Endometrium (tissue), 2 donors: ENCODE results near the gene SMAD5.

Source experiments
- FAIRE-seq: peaks from 2 replicates; lab custom pipeline; 2012; peaks lifted over from hg19 to GRCh38; lab: Jason Lieb, UNC
- donor health status: control.
- donor health status: control.

Gene SMAD5

GRCh38 chr5:136157514-136157913, 24.9 kb downstream of the SMAD5 start:
- FAIRE-seq: no peak

GRCh38 chr5:136159457-136159856, 26.8 kb downstream of the SMAD5 start:
- no peak for FAIRE-seq

- FAIRE-seq: no peak
These were observed 29.4 kb downstream of the SMAD5 start for GRCh38 chr5:136162008-136162407.

- FAIRE-seq: no peak
These were observed 31.6 kb downstream of the SMAD5 start for GRCh38 chr5:136164226-136164625.

- FAIRE-seq: no peak
These were observed 34.3 kb downstream of the SMAD5 start for GRCh38 chr5:136166909-136167308.

- FAIRE-seq: no peak
These were observed 36.6 kb downstream of the SMAD5 start for GRCh38 chr5:136169218-136169617.

- FAIRE-seq: peak; percentile 73
These were observed 41.5 kb downstream of the SMAD5 start for GRCh38 chr5:136174021-136174659.

GRCh38 chr5:136182618-136183017, 50.0 kb downstream of the SMAD5 start:
- peak; percentile 26 for FAIRE-seq

GRCh38 chr5:136185974-136186665, 53.5 kb downstream of the SMAD5 start:
- FAIRE-seq: no peak

- FAIRE-seq: no peak
These were observed 54.2 kb downstream of the SMAD5 start for GRCh38 chr5:136186796-136187195.

GRCh38 chr5:136188859-136189258, 56.2 kb downstream of the SMAD5 start:
- no peak for FAIRE-seq

- no peak for FAIRE-seq
These were observed 57.6 kb downstream of the SMAD5 start for GRCh38 chr5:136190091-136190720.

- FAIRE-seq: no peak
These were observed 58.3 kb downstream of the SMAD5 start for GRCh38 chr5:136190904-136191303.

GRCh38 chr5:136191304-136192014, 58.8 kb downstream of the SMAD5 start:
- no peak for FAIRE-seq

- FAIRE-seq: no peak
These were observed 59.4 kb downstream of the SMAD5 start for GRCh38 chr5:136192015-136192525.

GRCh38 chr5:136192526-136193321, 60.1 kb downstream of the SMAD5 start, which contains the start of gene SMIM32:
SMIM32 (minus strand) TSS chr5:136193162; CDS start chr5:136192524, 638 bp downstream.
- FAIRE-seq: no peak

- FAIRE-seq: no peak
These were observed 60.8 kb downstream of the SMAD5 start for GRCh38 chr5:136193322-136193935.

- FAIRE-seq: no peak
These were observed 61.9 kb downstream of the SMAD5 start for GRCh38 chr5:136194576-136194975.

- no peak for FAIRE-seq
These were observed 63.6 kb downstream of the SMAD5 start for GRCh38 chr5:136195971-136196820.

- no peak for FAIRE-seq
These were observed 65.0 kb downstream of the SMAD5 start for GRCh38 chr5:136197462-136198142.
